Peyer's patch (tissue), 4 donors: ENCODE measurements around the gene MRPL43. TPM values are rescaled to one million over a fixed set of nuclear protein-coding genes. Genes with fewer than 3 reads are reported as not detected.
A peak's percentile ranks its signal among the peaks of the same experiment; 100 is the strongest.

Experiments used
- DNase-seq, 3 donors: peaks; one replicate each; pipeline ENCODE4 v3.0.0-alpha.2; 2017 to 2019
- H3K27ac ChIP-seq, 4 donors: fragments of 200-600 bp; sonication (generic); one replicate each; pipeline ENCODE4 v1.5.1; 2016 to 2019
- H3K27me3 ChIP-seq, 2 donors: fragments of 200-600 bp; sonication (generic); one replicate each; pipeline ENCODE4 v1.5.1; 2019
- H3K36me3 ChIP-seq, 3 donors: fragments of 200-600 bp; sonication (generic); one replicate each; pipeline ENCODE4 v1.5.1; 2016 to 2019
- H3K4me1 ChIP-seq, 4 donors: fragments of 200-600 bp; sonication (generic); one replicate each; pipeline ENCODE4 v1.5.1; 2016 to 2019
- H3K4me3 ChIP-seq, 4 donors: fragments of 200-600 bp; sonication (generic); 1 replicate in 3 of 4; 2 replicates in 1 of 4; pipeline ENCODE4 v1.5.1; 2016 to 2019; ENCODE audit warnings: mild to moderate bottlenecking in 1 of 4
- H3K9me3 ChIP-seq, 4 donors: fragments of 200-600 bp; sonication (generic); one replicate each; pipeline ENCODE4 v1.5.1; 2016 to 2019; ENCODE audit warnings: mild to moderate bottlenecking in 1 of 4
- POLR2A ChIP-seq, 2 donors: fragments of 450-650 bp; IDR thresholded peaks; one replicate each; pipeline ENCODE4 v1.5.1; 2017; ENCODE audit warnings: antibody characterized with exemption in 2 of 2, mild to moderate bottlenecking in 2 of 2, moderate library complexity in 2 of 2
- total RNA-seq, 4 donors: library from RNA; depleted of rRNA; stranded (reverse); fragments of >200 nt; gene quantifications; one replicate each; pipeline ENCODE4 v1.1.0, GENCODE V29; 2016
- TF ChIP-seq, protein P1 (sequence below), 6 experiments: fragments of 450-650 bp in 4 of 6; fragments of 200-600 bp in 2 of 6; sonication (generic) in 1 of 6; IDR thresholded peaks; one replicate each; pipeline ENCODE4 v1.5.1; 2017 to 2019; ENCODE audit warnings: antibody characterized with exemption in 6 of 6, mild to moderate bottlenecking in 3 of 6, moderate library complexity in 1 of 6

MRPL43 gene
- total RNA-seq, 4 donors from 2014 or later, result 40.5 to 85.5 (median 61.7) TPM

DNA sequence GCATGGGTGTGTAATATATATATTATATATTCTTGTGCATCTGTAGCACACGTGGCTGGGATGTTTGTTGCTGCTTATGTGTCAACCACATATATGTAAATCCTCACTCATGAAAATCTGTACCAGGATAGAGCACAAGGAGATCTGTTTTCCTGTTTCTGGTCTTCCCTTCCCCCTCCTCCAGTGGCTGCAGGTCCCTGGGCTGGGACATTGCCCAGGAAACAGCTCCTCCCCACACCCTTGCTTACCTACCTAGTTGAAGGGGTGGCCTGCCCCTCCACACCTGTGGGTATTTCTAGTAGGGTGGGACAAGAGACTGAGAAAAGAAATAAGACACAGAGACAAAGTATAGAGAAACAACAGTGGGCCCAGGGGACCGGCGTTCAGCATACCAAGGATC is 46.0 kb upstream of the MRPL43 start:
- no peaks in the 10 kb centered on the region for H3K27me3 ChIP-seq
- peaks cover 0 to 27% (median 7%) of the 10 kb centered on the region in 4 donors for H3K4me1 ChIP-seq
- H3K27ac ChIP-seq, result peak overlapping the region; percentile 92 to 100 (median 98)
- H3K4me3 ChIP-seq, result peak overlapping the region in 2 of 4 donors; percentile 67 to 88
- H3K36me3 ChIP-seq, result peaks cover 0 to 37% (median 0%) of the 10 kb centered on the region in 3 donors
- no peak for DNase-seq
- no peaks in the 10 kb centered on the region for H3K9me3 ChIP-seq
- TF ChIP-seq, protein P1, sequence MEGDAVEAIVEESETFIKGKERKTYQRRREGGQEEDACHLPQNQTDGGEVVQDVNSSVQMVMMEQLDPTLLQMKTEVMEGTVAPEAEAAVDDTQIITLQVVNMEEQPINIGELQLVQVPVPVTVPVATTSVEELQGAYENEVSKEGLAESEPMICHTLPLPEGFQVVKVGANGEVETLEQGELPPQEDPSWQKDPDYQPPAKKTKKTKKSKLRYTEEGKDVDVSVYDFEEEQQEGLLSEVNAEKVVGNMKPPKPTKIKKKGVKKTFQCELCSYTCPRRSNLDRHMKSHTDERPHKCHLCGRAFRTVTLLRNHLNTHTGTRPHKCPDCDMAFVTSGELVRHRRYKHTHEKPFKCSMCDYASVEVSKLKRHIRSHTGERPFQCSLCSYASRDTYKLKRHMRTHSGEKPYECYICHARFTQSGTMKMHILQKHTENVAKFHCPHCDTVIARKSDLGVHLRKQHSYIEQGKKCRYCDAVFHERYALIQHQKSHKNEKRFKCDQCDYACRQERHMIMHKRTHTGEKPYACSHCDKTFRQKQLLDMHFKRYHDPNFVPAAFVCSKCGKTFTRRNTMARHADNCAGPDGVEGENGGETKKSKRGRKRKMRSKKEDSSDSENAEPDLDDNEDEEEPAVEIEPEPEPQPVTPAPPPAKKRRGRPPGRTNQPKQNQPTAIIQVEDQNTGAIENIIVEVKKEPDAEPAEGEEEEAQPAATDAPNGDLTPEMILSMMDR (IDR thresholded peaks at IDR 0.05), result no peak
- no peak for TF ChIP-seq POLR2A (IDR thresholded peaks at IDR 0.05)

DNA sequence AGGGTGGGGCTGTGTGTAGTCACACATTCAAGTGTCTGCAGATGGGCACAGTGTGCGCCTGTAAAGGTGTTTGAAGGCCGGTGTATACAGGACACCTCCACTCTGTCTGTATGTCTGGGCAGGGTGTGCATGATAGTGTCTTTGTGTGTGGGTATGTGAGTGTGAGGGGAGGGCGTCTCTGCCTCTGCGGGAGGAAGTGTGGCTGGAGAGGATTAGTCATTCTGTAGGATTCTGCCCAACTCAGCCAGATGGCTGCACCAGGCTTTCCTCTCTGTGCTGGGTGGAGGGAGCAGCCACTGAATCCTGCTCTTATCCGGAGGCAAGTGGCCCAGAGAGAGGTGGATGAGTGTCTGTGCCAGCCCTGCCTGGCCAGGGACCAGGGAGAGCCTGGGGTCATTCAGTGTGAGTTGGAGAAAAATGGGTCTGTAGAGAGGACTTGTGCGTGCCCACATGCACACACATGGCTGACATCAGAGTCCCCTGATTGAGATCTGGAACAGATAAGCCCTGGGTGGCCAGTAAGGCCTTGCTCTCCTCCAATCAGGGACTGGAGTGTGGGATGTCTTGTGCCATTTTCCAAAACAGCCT is 45.4 kb upstream of the MRPL43 start:
- peak; percentile 65 to 67 for TF ChIP-seq POLR2A (IDR thresholded peaks at IDR 0.05)
- TF ChIP-seq, protein P1 (IDR thresholded peaks at IDR 0.05), result peak in 1 of 6 experiments; percentile 4
- Histone ChIP-seq H3K4me3 (peak overlapping the region; percentile 67 to 88 (median 77)), H3K27me3 (no peaks in the 10 kb centered on the region), H3K9me3 (no peaks in the 10 kb centered on the region), H3K36me3 (peaks cover 0 to 32% (median 0%) of the 10 kb centered on the region in 3 donors), H3K4me1 (peaks cover 0 to 27% (median 7%) of the 10 kb centered on the region in 4 donors), H3K27ac (peak overlapping the region; percentile 92 to 100 (median 98))
- peak in 1 of 3 donors; percentile 21 for DNase-seq

DNA sequence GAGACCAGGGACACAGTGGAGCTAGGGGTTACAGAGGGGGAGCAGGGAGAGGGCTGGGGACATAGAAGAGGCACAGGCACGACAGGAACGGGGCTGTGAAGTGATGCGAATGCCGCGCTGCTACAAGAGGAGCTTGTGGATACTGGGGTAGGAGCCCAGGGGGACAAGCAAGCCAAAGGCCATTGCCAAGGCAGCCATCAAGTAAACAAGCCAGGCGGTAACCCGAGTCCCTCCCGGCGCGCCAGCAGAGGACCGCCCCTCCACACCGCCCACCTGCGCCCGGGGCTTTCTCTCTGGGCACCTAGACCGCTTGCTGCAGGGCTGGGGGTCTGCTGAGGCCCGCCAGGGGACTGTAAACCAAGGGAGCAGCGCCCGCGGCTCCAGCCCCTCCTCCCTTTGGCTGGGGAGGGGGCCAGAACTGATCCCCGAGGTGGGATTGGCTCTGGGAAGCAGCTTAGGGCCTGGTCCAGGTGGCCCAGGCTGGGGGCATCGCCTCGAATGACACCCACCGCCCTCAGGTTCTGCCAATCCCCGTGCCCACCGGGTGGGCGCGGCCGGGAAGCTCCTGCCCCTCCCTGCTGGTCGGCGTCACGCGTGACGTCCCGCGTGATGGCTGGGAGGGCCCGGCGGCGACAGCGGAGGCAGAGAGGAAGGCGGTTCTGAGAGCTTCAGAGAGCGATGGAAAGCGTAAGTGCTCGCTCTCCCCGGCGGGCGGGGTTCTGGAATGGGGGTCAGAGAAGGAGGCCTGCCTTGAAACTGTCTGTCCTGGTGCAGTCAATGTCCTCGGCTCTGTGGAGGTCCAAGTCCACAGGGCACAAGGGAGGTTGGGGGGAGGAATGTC is 44.7 kb upstream of the MRPL43 start:
- Histone ChIP-seq H3K9me3 (no peaks in the 10 kb centered on the region), H3K36me3 (peaks cover 0 to 25% (median 0%) of the 10 kb centered on the region in 3 donors), H3K27me3 (no peaks in the 10 kb centered on the region), H3K4me3 (peak overlapping the region; percentile 67 to 88 (median 77)), H3K27ac (peak overlapping the region; percentile 92 to 100 (median 98)), H3K4me1 (peaks cover 0 to 27% (median 7%) of the 10 kb centered on the region in 4 donors)
- TF ChIP-seq, protein P1 (IDR thresholded peaks at IDR 0.05), result peak in 1 of 6 experiments; percentile 3
- TF ChIP-seq POLR2A (IDR thresholded peaks at IDR 0.05), result peak; percentile 66 to 95
- DNase-seq, result peak; percentile 82 to 95 (median 94)

DNA sequence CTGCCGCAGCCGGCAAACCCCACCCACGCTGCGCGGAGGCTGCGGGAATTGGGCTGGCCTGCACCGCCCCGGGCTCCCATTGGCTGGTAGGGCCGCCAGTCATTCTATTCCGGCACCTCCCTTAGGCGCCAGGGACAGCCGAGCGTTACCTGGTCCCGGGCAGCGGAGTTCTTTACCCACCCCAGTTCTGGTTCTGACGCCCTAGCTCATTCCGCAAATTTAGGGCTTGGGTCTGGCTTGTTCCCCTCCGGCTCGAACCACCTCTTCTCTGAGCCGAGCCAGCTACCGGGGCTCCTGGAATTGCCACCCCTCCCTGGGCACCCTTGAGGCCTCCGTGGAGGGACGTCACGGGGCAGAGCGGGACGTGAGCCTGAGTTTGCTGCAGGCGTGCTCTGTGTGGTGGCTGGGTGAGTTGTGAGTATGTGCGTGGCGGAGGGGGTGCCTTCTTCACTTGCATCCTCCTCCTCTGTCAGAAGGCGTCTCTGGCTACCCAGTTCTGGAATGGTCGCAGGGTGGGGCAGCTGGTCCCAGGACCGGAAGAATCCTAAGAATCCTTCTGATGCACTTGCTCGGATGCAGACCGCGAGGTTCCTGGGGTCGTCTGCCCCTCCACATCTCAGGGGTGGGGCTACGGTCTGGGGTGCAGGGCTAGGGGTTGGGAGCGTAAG is 44.0 kb upstream of the MRPL43 start, which contains the start of the genes PDZD7 and SFXN3:
Gene PDZD7 (minus strand): TSS at position 2 of the 668 bp plus-strand sequence. CDS start 910 bp downstream, outside the sequence.
Gene SFXN3 (plus strand): TSS at position 107 of the 668 bp plus-strand sequence. CDS start 3,461 bp downstream, outside the sequence.
- peak; percentile 92 to 99 (median 98) for DNase-seq

More for the DNA sequence above, 44.0 kb upstream of the MRPL43 start, which contains the start of the genes PDZD7 and SFXN3:
- Histone ChIP-seq H3K9me3 (no peaks in the 10 kb centered on the region), H3K4me1 (peaks cover 0 to 27% (median 7%) of the 10 kb centered on the region in 4 donors), H3K4me3 (peak within 1 kb of the TSS; percentile 67 to 88 (median 77)), H3K27me3 (no peaks in the 10 kb centered on the region), H3K27ac (peak within 1 kb of the TSS; percentile 92 to 100 (median 98)), H3K36me3 (peaks cover 0 to 17% (median 0%) of the 10 kb centered on the region in 3 donors)
- TF ChIP-seq POLR2A (IDR thresholded peaks at IDR 0.05), result peak; percentile 86 to 94
- TF ChIP-seq, protein P1 (IDR thresholded peaks at IDR 0.05), result no peak
